Liver (tissue), 9 donors: ENCODE data around the gene ZNF18. TPM values are rescaled to one million over a fixed set of nuclear protein-coding genes. Genes with fewer than 3 reads are reported as not detected.

Experiments used
- DNase-seq: peaks from one replicate; pipeline ENCODE4 v3.0.0-alpha.2; 2017; ENCODE audit warnings: low spot score
- H3K27ac ChIP-seq, 2 donors: one replicate each; pipeline ENCODE4 v1.7.0; 2013; ENCODE audit warnings: inconsistent platforms in 2 of 2, low read length in 2 of 2, control low read depth in 1 of 2, low read depth in 1 of 2, mild to moderate bottlenecking in 1 of 2
- H3K27me3 ChIP-seq, 4 donors: one replicate each; pipeline versions ENCODE4 v1.6.1 to v1.7.0; 2013; ENCODE audit warnings: low read length in 3 of 4, inconsistent platforms in 1 of 4, mild to moderate bottlenecking in 1 of 4, moderate library complexity in 1 of 4; ENCODE audit not compliant: control insufficient read depth in 4 of 4, insufficient read depth in 4 of 4
- H3K36me3 ChIP-seq, 4 donors: one replicate each; pipeline versions ENCODE4 v1.6.1 to v1.7.0; 2013; ENCODE audit warnings: low read length in 3 of 4, mild to moderate bottlenecking in 3 of 4, low read depth in 1 of 4, moderate library complexity in 1 of 4; ENCODE audit not compliant: control insufficient read depth in 4 of 4, insufficient read depth in 3 of 4
- H3K4me1 ChIP-seq, 4 donors: one replicate each; pipeline versions ENCODE4 v1.6.1 to v1.7.0; 2013; ENCODE audit warnings: low read length in 3 of 4, mild to moderate bottlenecking in 3 of 4, moderate library complexity in 1 of 4; ENCODE audit not compliant: control insufficient read depth in 4 of 4, insufficient read depth in 4 of 4
- H3K4me3 ChIP-seq, 3 donors: one replicate each; pipeline versions ENCODE4 v1.6.1 to v1.7.0; 2013; ENCODE audit warnings: low read length in 3 of 3, control low read depth in 1 of 3, low read depth in 1 of 3, mild to moderate bottlenecking in 1 of 3
- H3K9ac ChIP-seq, 2 donors: one replicate each; pipeline ENCODE4 v1.7.0; 2013; ENCODE audit warnings: low read length in 2 of 2, mild to moderate bottlenecking in 2 of 2, moderate library complexity in 2 of 2, control low read depth in 1 of 2, low read depth in 1 of 2
- H3K9me3 ChIP-seq, 4 donors: one replicate each; pipeline versions ENCODE4 v1.6.1 to v1.7.0; 2013; ENCODE audit warnings: low read length in 3 of 4; ENCODE audit not compliant: control insufficient read depth in 4 of 4
- CTCF ChIP-seq: fragments of 150-350 bp; IDR thresholded peaks from 2 replicates; pipeline ENCODE4 v1.5.1; 2017; ENCODE audit warnings: improper control_type of control experiment, low read depth, low read length; ENCODE audit not compliant: missing input control
- EGR1 ChIP-seq, 2 donors: IDR thresholded peaks; 2 replicates each; pipeline ENCODE4 v1.6.1; 2016 to 2018; ENCODE audit warnings: antibody characterized with exemption in 2 of 2, low read depth in 2 of 2
- FOXA1 ChIP-seq: IDR thresholded peaks from 2 replicates; pipeline ENCODE4 v1.6.1; 2016; ENCODE audit warnings: antibody characterized with exemption
- FOXA2 ChIP-seq: IDR thresholded peaks from 2 replicates; pipeline ENCODE4 v1.6.1; 2016; ENCODE audit warnings: antibody characterized with exemption
- GABPA ChIP-seq, 2 donors: IDR thresholded peaks in 1 of 2; conservative IDR thresholded peaks in 1 of 2; 2 replicates each; pipeline ENCODE4 v1.6.1; 2016; ENCODE audit warnings: antibody characterized with exemption in 2 of 2, mild to moderate bottlenecking in 1 of 2, moderate library complexity in 1 of 2
- HNF4A ChIP-seq, 2 donors: conservative IDR thresholded peaks; 2 replicates each; pipeline ENCODE4 v1.6.1; 2016; ENCODE audit warnings: antibody characterized with exemption in 2 of 2, mild to moderate bottlenecking in 2 of 2
- MAX ChIP-seq: IDR thresholded peaks from 2 replicates; pipeline ENCODE4 v1.6.1; 2016; ENCODE audit warnings: antibody characterized with exemption
- RAD21 ChIP-seq, 2 donors: IDR thresholded peaks; 2 replicates each; pipeline ENCODE4 v1.6.1; 2016; ENCODE audit warnings: antibody characterized with exemption in 2 of 2, mild to moderate bottlenecking in 2 of 2
- RXRA ChIP-seq, 2 donors: IDR thresholded peaks; 2 replicates each; pipeline ENCODE4 v1.6.1; 2017 to 2018; ENCODE audit warnings: antibody characterized with exemption in 2 of 2, mild to moderate bottlenecking in 1 of 2
- TAF1 ChIP-seq: conservative IDR thresholded peaks from 2 replicates; pipeline ENCODE4 v1.6.1; 2016; ENCODE audit warnings: antibody characterized with exemption, mild to moderate bottlenecking
- WGBS: extraction: QIAGEN DNeasy Blood & Tissue Kit; methylation state at CpG from one replicate; pipeline ENCODE4 v1.1.7; 2013; 5-methylcytosine and 5-hydroxymethylcytosine counted together
- polyA plus RNA-seq, 2 donors: library from polyadenylated mRNA; stranded (reverse) in 1 of 2; unstranded in 1 of 2; fragments of 200-250 nt in 1 of 2; fragments of >200 nt in 1 of 2; fragmentation: Nextera tagmentation in 1 of 2; extraction: Ambion mirVana in 1 of 2; gene quantifications; one replicate each; pipeline versions ENCODE4 v1.2.1 to v1.2.3, GENCODE V29; 2013 to 2015
- total RNA-seq, 2 donors: library from RNA; depleted of rRNA; stranded (reverse); fragments of >200 nt; gene quantifications; one replicate each; pipeline ENCODE4 v1.2.3, GENCODE V29; 2014
- TF ChIP-seq, protein P1 (sequence below): IDR thresholded peaks from 2 replicates; pipeline ENCODE4 v1.6.1; 2016; ENCODE audit warnings: antibody characterized with exemption, mild to moderate bottlenecking
- donor health status: healthy.
- donor health status: healthy.
- donor health status: healthy.
- donor health status: healthy.
- donor health status: healthy.

ZNF18 gene
- total and polyA plus RNA-seq, 4 donors = 2.1 to 4.5 (median 3.5) TPM

DNA sequence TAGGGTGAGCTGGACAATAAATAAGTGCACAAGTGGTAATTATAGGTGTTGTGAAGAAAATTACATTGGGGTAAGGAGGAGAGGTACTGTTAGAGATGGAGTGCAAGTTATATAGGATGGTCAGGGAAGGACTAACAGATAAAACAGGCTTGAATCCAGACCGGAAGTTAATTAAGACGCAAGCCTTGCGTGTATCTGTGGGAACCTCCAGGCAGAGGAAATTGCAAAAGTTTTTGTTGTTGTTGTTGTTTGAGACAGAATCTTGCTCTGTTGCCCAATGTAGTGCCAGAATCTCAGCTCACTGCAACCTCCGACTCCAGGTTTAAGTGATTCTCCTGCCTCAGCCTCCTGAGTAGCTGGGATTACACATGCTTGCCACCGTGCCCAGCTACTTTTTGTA, 2.4 kb upstream of the ZNF18 start:
- Histone ChIP-seq H3K9ac (no peak overlapping the region), H3K4me1 (peaks cover 0 to 13% (median 4%) of the 10 kb centered on the region in 4 donors), H3K36me3 (no peaks in the 10 kb centered on the region), H3K4me3 (no peak overlapping the region), H3K9me3 (no peaks in the 10 kb centered on the region), H3K27me3 (no peaks in the 10 kb centered on the region), H3K27ac (no peak overlapping the region)
- 82% methylated on average over 5 of the region's 5 CpGs for WGBS
- no peak for TF ChIP-seq MAX
- peak in 1 of 2 donors; percentile 26 for TF ChIP-seq GABPA (IDR thresholded peaks at IDR 0.05 in 1 of 2, conservative IDR thresholded peaks at IDR 0.05 in 1 of 2)
- DNase-seq = no peak

- H3K27ac ChIP-seq = peak overlapping the region; percentile 73 to 83
- TF ChIP-seq GABPA (IDR thresholded peaks at IDR 0.05 in 1 of 2, conservative IDR thresholded peaks at IDR 0.05 in 1 of 2) (no peak), RXRA (IDR thresholded peaks at IDR 0.05) (no peak)
- DNase-seq = no peak
- no peaks in the 10 kb centered on the region for H3K27me3 ChIP-seq
- peak overlapping the region; percentile 84 to 95 (median 92) for H3K4me3 ChIP-seq
- WGBS = 60% methylated on average over 4 of the region's 4 CpGs
- H3K4me1 ChIP-seq = peaks cover 0 to 13% (median 4%) of the 10 kb centered on the region in 4 donors
- H3K9ac ChIP-seq = no peak overlapping the region
- H3K9me3 ChIP-seq = no peaks in the 10 kb centered on the region
- no peaks in the 10 kb centered on the region for H3K36me3 ChIP-seq
These were observed 628 bp upstream of the ZNF18 start for GRCh38 chr17:11997972-11998233.

DNA sequence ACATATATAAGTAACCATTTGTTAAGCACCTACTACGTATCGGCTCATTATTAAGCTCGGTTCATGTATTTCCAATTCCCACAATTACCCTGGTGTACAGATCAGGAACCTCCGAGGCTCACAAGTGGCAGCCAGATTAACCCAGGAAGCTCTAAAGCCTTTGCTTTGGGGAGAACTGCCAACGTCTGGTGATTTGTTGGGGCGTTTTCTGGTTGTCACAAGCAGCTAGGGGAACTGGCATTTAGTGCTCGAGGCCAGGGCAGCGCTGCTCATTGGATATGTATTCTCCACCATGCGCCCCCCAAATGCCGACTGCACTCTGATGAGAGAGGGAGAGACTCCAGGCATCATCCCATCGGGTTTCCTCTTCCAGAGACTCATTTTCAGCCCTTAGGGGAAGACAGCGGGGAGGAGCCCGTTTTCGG, 541 bp downstream of the ZNF18 start:
- H3K9me3 ChIP-seq = no peaks in the 10 kb centered on the region
- H3K27ac ChIP-seq = peak overlapping the region; percentile 91 to 96
- TF ChIP-seq TAF1 (peak; percentile 54), RAD21 (IDR thresholded peaks at IDR 0.05) (peak in 1 of 2 donors; percentile 25), HNF4A (conservative IDR thresholded peaks at IDR 0.05) (no peak), FOXA2 (no peak), EGR1 (IDR thresholded peaks at IDR 0.05; ENCODE audit: low read depth in 2 of 2) (no peak), CTCF (peak; percentile 40), FOXA1 (no peak)
- TF ChIP-seq, protein P1, sequence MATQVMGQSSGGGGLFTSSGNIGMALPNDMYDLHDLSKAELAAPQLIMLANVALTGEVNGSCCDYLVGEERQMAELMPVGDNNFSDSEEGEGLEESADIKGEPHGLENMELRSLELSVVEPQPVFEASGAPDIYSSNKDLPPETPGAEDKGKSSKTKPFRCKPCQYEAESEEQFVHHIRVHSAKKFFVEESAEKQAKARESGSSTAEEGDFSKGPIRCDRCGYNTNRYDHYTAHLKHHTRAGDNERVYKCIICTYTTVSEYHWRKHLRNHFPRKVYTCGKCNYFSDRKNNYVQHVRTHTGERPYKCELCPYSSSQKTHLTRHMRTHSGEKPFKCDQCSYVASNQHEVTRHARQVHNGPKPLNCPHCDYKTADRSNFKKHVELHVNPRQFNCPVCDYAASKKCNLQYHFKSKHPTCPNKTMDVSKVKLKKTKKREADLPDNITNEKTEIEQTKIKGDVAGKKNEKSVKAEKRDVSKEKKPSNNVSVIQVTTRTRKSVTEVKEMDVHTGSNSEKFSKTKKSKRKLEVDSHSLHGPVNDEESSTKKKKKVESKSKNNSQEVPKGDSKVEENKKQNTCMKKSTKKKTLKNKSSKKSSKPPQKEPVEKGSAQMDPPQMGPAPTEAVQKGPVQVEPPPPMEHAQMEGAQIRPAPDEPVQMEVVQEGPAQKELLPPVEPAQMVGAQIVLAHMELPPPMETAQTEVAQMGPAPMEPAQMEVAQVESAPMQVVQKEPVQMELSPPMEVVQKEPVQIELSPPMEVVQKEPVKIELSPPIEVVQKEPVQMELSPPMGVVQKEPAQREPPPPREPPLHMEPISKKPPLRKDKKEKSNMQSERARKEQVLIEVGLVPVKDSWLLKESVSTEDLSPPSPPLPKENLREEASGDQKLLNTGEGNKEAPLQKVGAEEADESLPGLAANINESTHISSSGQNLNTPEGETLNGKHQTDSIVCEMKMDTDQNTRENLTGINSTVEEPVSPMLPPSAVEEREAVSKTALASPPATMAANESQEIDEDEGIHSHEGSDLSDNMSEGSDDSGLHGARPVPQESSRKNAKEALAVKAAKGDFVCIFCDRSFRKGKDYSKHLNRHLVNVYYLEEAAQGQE = peak; percentile 31
- H3K4me3 ChIP-seq = peak overlapping the region; percentile 89 to 96 (median 95)
- H3K4me1 ChIP-seq = peaks cover 0 to 13% (median 4%) of the 10 kb centered on the region in 4 donors
- peak overlapping the region; percentile 76 to 96 for H3K9ac ChIP-seq
- no peak for DNase-seq
- H3K36me3 ChIP-seq = peaks cover 0 to 6% (median 3%) of the 10 kb centered on the region in 4 donors
- no peaks in the 10 kb centered on the region for H3K27me3 ChIP-seq
- WGBS = under 1% methylated on average over 14 of the region's 14 CpGs
